HG03060 (cell line): Measurements from ENCODE around the gene LIME1.

Experiments
- ATAC-seq: cut with Tn5 transposase; IDR thresholded peaks from one replicate; pipeline ENCODE4 v1.9.1; 2021; ENCODE audit warnings: low read depth, moderate number of reproducible peaks; ENCODE audit not compliant: unreplicated experiment

Gene LIME1

GRCh38 chr20:63696628-63697356 lies 39.7 kb upstream of the LIME1 start, which contains the start of gene TNFRSF6B:
Gene TNFRSF6B (plus strand): TSS chr20:63696652. CDS start chr20:63696768, 116 bp downstream.
- no peak for ATAC-seq

DNA sequence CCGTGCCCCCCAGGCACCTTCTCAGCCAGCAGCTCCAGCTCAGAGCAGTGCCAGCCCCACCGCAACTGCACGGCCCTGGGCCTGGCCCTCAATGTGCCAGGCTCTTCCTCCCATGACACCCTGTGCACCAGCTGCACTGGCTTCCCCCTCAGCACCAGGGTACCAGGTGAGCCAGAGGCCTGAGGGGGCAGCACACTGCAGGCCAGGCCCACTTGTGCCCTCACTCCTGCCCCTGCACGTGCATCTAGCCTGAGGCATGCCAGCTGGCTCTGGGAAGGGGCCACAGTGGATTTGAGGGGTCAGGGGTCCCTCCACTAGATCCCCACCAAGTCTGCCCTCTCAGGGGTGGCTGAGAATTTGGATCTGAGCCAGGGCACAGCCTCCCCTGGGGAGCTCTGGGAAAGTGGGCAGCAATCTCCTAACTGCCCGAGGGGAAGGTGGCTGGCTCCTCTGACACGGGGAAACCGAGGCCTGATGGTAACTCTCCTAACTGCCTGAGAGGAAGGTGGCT lies 39.1 kb upstream of the LIME1 start:
- ATAC-seq = no peak

GRCh38 chr20:63697868-63698545 lies 38.5 kb upstream of the LIME1 start:
- no peak for ATAC-seq

DNA sequence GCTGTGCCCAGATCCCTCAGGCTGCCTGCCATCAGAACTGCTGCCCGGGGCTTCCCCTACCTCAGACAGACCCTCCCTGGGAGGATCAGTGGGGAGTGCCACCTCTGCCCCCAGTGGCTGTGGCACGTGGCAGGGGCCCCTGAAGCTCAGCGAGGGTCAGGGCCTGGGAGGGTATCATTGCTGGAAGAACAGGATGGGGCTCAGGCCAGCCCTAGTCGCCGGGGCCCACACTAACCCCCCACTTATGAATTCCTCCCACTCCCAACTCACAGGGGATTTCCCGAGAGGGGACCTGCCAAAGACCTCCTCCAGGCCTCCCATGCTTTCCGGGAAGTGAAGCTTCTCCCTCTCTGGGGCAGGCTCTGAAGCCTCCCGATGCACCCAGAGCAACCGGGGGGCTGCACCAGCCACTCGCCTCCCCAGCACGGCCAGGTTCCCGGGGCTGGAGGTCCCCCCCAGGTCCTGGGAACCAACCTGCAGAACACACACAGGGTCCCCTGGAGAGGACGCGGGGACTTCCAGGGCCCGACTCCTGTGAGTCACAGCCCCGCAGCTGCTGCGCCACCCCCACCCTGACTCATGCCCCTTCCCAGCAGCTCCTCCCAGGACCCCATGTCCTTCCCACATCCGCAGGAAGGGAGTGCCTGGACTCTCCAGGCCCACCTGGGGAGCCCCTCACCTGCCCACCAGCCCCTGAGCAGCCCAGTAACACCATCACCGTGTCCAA lies 37.6 kb upstream of the LIME1 start:
- ATAC-seq = no peak

DNA sequence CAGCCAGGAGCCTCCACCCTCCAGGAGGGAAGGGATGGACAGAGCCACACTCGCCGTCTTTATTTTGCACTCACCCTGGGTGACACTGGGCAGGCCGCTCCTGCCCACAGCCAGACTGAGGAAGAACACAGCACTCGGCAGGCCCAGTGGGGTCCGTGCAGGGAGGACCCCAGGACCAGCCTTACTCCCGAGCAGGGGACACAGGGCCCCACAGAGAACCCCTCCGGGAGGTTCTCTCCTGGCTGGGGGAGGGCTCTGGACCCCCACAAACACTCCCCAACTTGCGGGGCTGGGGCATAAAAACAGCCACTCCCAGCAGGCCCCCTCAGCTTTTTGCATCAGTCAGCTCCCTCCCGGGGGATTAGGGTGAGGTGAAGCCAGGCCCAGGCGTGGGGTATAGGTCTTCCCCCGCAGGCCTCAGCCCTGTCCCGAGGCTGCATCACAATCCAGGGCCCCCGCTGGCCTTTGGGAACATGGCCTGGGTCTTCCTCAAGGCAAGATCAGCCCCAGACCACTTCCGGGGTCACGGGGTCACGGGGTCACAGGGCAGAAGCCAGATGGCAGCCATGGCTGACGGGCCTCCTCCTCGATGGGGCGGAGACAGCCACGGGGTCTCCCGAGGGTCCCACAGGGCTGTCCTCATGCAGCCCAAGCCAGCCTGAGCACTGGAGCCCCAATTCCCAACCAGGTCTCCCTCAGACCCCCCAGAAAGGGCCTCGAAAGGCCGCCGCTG lies 36.8 kb upstream of the LIME1 start:
- ATAC-seq = no peak

- no peak for ATAC-seq
Observed at GRCh38 chr20:63700199-63701050, 36.0 kb upstream of the LIME1 start.

GRCh38 chr20:63701051-63701328 lies 35.5 kb upstream of the LIME1 start:
- no peak for ATAC-seq

DNA sequence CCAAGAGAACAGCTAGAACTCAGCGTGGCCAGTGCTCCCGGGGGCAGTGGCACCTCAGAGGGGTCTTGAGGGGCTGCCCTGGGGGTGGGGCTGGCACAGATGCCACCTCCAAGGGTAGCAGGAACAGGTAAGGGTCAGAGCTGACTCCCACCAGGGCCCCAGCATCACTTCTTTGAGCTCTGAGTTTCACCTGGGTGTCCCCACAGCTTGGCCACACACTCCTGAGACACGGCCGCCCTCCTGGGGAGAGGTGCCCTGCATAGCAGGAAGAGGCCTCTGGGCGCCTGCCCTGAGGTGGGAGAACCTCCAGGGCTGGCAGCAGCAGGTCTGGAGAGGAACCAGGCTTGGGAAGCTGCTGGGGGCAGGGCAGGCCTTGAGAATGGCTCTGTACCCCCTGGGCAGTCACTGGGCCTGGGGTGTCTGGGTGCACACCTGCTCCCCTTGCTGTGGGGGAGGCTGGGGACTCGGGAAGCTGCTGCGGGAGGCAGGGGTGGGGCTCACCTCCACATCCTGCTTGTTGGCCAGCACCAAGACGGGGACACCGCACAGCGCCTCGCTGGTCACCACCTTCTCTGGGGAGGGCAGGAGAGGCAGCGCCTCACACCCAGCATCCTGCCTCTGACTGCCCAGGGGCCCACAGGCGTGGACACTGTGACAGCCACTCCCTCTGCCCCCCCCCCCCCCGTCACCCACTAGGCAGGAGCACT lies 35.0 kb upstream of the LIME1 start:
- ATAC-seq = no peak

GRCh38 chr20:63702036-63702665 lies 34.3 kb upstream of the LIME1 start:
- no peak for ATAC-seq

GRCh38 chr20:63702751-63703470 lies 33.6 kb upstream of the LIME1 start:
- no peak for ATAC-seq

- no peak for ATAC-seq
Observed at GRCh38 chr20:63703471-63703975, 32.9 kb upstream of the LIME1 start.

GRCh38 chr20:63703976-63704748 lies 32.3 kb upstream of the LIME1 start:
- ATAC-seq = no peak

- ATAC-seq = no peak
Observed at GRCh38 chr20:63704749-63705117, 31.7 kb upstream of the LIME1 start.

DNA sequence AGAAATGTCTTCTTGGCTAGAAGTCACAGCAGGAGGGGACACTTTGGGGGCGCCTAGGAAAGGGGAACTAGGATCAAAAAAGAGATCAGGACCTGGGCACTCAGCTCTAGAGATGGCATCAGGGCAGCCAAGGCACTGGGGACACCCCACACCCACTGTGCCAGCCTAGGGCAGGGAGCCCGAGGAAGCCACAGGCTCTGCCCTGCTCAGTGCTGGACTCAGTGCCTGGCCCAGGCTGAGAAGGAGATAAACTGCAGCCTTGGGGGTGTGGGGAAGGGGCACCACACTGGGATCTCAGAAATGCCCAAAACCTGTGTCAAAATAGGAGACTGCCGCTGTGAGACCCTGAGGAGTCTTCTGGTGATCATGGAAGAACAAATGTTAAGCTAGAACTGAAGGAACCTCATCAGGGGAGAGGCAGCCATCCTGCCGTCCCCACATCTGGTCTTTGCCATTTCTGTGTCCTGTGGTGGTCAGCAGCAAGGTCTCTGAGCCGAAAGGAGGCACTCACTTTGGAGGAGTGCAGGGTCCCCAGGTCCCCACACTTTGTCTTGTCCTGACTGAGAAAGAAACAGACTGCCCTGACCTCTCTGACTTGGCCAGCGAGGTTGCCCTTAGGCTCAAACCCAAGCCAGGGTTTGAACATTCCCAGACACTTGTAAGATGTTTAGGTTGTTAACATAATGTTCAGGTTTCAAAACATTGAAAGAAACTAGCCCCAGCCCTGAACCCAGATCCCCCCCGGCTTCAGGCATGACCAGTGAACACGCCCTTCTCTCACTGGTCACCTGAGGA lies 31.0 kb upstream of the LIME1 start:
- ATAC-seq = no peak

GRCh38 chr20:63706027-63706695 lies 30.3 kb upstream of the LIME1 start:
- no peak for ATAC-seq
